NCI-H2171 (cell line): ENCODE data around the gene GNAO1.

Experiments
- DNase-seq: peaks from one replicate; lab custom pipeline; 2025; lab: John Stamatoyannopoulos, UW

Gene GNAO1

GRCh38 chr16:56191156-56191815 lies at the start of gene GNAO1:
TSS of gene GNAO1 (plus strand) at chr16:56191489. CDS start at chr16:56192236, 747 bp downstream.
- DNase-seq = peak; percentile 93

GRCh38 chr16:56143666-56144065 lies 47.6 kb upstream of the GNAO1 start:
- no peak for DNase-seq

- DNase-seq = no peak
Observed at GRCh38 chr16:56145369-56145768, 45.9 kb upstream of the GNAO1 start.

- no peak for DNase-seq
Observed at GRCh38 chr16:56151621-56152020, 39.7 kb upstream of the GNAO1 start.

DNA sequence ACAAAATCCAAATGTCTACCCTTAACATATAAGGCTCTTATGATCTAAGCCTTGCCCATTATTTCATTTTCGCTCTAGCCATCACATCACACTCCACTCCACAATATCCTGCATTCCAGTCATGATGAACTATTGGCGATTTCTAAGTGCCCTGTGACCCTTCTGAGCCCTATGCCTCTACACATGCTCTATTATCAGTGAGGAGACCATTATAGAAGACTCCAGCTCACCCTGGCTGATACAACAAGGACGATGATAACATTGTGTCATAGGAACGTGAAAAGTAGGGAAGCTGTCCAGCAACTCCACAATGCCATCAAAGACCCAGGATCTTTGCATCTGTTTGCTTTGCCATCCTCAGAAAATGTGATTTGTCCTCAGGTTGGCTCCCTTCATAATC lies 29.6 kb upstream of the GNAO1 start:
- DNase-seq = no peak

- no peak for DNase-seq
Observed at GRCh38 chr16:56163089-56163488, 28.2 kb upstream of the GNAO1 start.

DNA sequence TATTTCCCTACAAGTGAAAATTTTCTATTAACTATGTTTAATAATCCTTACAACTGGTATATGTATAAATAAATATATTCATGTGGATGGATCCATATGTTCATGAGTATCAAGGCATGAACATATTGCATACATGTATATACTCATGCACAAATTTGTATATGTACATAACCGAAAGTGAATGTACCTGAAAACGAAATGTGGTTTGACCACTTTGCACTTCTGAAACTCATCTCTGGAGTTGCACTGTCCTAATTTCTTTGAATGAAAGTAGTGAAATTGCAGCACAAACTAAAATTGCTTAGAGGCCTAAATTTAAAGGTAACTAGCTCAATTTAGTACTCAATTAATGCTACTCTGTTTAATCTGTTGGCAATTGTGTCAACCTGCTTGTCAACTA lies 27.4 kb upstream of the GNAO1 start:
- no peak for DNase-seq

DNA sequence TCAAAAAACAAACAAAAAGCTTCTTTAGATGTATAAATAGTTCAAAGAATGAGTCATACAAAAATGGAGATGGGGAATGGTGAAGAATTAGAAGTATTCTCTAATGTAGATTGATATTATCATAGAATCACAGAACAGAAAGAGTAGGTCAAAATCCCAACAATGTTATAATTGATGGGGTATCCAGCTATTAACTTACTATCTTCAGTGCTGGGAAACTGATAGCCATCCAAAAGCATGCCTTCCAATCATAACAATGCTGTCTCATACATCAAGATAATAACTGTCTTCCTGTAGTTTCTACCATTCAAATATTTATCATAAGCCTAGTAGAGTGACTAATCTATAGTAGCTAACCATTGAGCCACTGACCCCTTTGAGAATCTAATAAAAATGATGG lies 26.7 kb upstream of the GNAO1 start:
- no peak for DNase-seq

GRCh38 chr16:56174411-56174810 lies 16.9 kb upstream of the GNAO1 start:
- DNase-seq = no peak

- DNase-seq = no peak
Observed at GRCh38 chr16:56181401-56181800, 9.9 kb upstream of the GNAO1 start.

GRCh38 chr16:56183266-56183665 lies 8.0 kb upstream of the GNAO1 start:
- DNase-seq = no peak

- no peak for DNase-seq
Observed at GRCh38 chr16:56190048-56190676, 1.1 kb upstream of the GNAO1 start.

GRCh38 chr16:56190677-56191155 lies 573 bp upstream of the GNAO1 start:
- no peak for DNase-seq

DNA sequence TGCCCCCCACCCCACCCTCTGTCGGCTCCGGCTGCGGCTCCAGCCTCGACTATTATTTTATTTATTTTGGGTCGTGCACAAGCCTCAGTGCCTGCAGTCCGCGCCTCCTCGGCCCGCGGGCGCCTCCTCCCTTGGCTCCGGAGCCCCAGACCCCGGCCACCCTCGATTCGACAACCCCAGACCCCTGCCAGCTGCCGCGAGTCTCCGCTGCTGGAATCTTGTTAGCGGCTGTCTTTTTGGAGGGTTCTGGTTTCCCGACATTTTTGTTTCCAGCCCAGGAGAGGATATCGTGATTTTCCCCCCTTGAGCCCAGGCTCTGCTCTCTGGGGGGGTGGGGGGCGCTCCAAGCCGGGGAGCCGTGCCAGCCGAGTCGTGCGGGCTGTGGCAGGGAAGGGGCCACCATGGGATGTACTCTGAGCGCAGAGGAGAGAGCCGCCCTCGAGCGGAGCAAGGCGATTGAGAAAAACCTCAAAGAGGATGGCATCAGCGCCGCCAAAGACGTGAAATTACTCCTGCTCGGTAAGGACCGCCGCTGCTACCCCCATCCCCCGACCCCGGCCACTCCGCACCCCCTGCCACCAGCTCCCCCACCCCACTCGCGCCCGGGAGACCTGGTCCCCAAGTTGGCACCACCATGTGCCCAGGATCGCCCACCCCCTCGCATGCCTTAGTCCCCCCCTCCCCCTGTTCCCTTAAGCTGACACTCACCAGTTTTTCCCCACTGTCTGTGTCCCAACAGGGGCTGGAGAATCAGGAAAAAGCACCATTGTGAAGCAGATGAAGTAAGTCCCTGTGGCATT lies 746 bp downstream of the GNAO1 start:
- no peak for DNase-seq

DNA sequence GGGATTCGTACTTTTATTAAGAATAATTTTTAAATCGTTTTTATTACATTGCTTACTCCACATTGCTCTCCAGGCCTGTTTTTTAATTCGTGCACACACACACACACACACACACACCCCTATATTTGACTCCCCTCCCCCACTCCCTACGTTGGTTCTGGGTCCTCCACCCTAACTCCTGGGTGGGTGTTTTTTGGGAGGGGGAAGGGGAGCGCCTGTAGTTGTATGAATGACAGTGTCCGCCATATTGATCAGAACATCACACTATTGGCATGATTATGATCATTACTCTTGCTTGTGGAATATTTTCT lies 1.3 kb downstream of the GNAO1 start:
- DNase-seq = peak; percentile 45

GRCh38 chr16:56192986-56193945 lies 2.0 kb downstream of the GNAO1 start:
- DNase-seq = no peak

DNA sequence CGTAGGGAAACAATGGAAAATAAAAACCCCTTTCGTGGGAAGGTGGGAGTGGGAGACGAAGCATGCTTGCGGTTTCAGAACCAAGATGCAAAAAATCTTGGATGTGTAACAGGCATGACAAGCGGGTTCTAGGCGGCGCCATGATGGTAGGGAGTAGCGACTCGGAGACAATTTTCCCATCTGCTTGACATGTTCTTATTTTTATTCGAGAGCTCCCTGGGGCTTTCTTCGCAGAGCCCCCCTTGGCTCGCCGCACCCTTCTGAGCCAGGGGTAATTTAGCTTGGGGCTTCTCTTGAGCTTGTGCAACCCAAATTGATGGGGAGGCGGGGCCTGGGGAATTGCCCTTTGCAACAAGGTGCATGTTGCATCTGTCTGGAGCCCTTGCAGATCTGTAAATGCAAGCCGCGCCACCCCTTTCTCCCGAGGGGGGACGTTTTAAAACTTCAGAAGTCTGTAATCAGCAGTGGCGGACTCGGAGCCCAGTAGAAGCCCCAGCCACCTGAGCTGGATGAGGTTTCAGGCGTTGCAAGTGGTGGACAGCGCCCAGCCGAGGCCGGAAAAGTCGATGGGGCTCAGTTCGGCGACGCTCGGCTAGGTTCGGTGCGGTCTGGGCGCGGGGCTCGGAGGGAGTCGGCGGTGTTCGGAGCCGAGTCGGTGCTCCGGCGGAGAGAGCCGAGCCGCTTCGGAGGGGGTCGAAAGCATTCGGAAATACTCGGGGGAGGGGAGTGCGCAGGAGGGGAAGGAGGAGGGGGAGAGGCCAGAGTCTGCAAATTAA lies 2.9 kb downstream of the GNAO1 start:
- DNase-seq = peak; percentile 87

DNA sequence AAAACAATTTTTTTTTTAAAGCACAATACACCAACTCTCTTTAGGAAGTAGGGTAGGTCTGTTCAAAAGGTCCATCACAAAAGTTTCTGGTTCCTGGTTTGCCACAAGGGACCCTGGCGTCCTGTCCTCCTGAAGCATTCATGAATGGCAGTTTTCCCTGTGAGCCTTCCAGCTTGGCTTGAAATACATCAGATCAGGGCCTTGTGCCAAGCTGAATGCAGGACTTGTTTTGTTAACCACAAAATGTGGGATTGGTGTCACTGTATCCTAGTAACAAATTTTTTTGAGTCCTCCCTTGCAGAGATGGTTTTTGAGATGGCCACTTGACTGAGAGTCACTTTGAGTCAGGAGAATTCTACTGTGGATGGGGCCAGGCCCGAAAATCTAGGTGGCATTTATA lies 3.9 kb downstream of the GNAO1 start:
- DNase-seq = peak; percentile 19

DNA sequence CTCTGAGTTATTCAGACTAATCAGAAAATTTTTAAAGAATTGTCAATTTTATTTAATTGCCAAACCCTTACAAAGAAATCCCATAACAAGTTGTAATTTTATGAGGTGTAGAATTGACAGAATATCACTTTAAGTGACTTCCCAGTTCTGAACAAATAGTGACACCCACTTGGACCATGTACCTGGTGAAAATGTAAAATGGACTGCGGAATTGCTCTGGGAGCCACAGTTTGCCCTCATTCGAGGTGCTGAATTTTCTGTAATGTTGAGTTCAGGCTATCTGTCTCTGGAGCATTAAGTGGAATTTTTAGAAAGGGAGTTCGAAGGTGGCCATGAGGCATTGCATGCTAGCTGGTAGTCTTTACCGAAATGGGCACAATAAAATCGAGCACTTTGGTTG lies 5.1 kb downstream of the GNAO1 start:
- no peak for DNase-seq

- DNase-seq = peak; percentile 34
Observed at GRCh38 chr16:56197192-56197992, 6.1 kb downstream of the GNAO1 start.
